HFF-Myc (cell line): ENCODE measurements around the gene MRC2.

ENCODE experiments used
- DNase-seq: peaks from one replicate; pipeline ENCODE4 v3.0.0-alpha.2; 2011; ENCODE audit warnings: low read depth; ENCODE audit errors: extremely low read depth
- H3K4me3 ChIP-seq: replicated peaks from 2 replicates; pipeline ENCODE4 v1.5.1; 2011; ENCODE audit warnings: low read depth, mild to moderate bottlenecking, control low read depth, low read length
- CTCF ChIP-seq: IDR thresholded peaks from 2 replicates; pipeline ENCODE4 v1.5.1; 2012; ENCODE audit warnings: mild to moderate bottlenecking, low read depth, low read length, control low read depth; ENCODE audit errors: missing control alignments

Gene MRC2

GRCh38 chr17:62664336-62665120 is 37.1 kb downstream of the MRC2 start:
- DNase-seq, result no peak
- H3K4me3 ChIP-seq, result no peak overlapping the region
- TF ChIP-seq CTCF, result no peak

- no peak for DNase-seq
- no peak overlapping the region for H3K4me3 ChIP-seq
- no peak for TF ChIP-seq CTCF
These were observed 38.1 kb downstream of the MRC2 start for GRCh38 chr17:62665599-62665998.

GRCh38 chr17:62666061-62666800 is 38.8 kb downstream of the MRC2 start:
- no peak overlapping the region for H3K4me3 ChIP-seq
- no peak for TF ChIP-seq CTCF
- no peak for DNase-seq

- no peak for TF ChIP-seq CTCF
- no peak for DNase-seq
- no peak overlapping the region for H3K4me3 ChIP-seq
These were observed 39.5 kb downstream of the MRC2 start for GRCh38 chr17:62666801-62667591.

- no peak for DNase-seq
- no peak overlapping the region for H3K4me3 ChIP-seq
- TF ChIP-seq CTCF, result no peak
These were observed 40.8 kb downstream of the MRC2 start for GRCh38 chr17:62668091-62668804.

- DNase-seq, result no peak
- no peak for TF ChIP-seq CTCF
- no peak overlapping the region for H3K4me3 ChIP-seq
These were observed 42.8 kb downstream of the MRC2 start for GRCh38 chr17:62670202-62670821.
